Thyroid gland (tissue), 4 donors: Measurements from ENCODE around the gene PCDHGA4.

Source experiments
- CTCF ChIP-seq, 6 experiments: fragments of 200-600 bp in 3 of 6; fragments of 450-650 bp in 3 of 6; sonication (generic) in 3 of 6; IDR thresholded peaks; one replicate each; pipeline ENCODE4 v1.5.1; 2016 to 2019; ENCODE audit warnings: antibody characterized with exemption in 6 of 6, mild to moderate bottlenecking in 2 of 6, inconsistent platforms in 1 of 6, moderate library complexity in 1 of 6
- POLR2A ChIP-seq, 2 donors: fragments of 450-650 bp; IDR thresholded peaks; one replicate each; pipeline ENCODE4 v1.6.1; 2017; ENCODE audit warnings: antibody characterized with exemption in 2 of 2, mild to moderate bottlenecking in 2 of 2, moderate library complexity in 1 of 2

DNA sequence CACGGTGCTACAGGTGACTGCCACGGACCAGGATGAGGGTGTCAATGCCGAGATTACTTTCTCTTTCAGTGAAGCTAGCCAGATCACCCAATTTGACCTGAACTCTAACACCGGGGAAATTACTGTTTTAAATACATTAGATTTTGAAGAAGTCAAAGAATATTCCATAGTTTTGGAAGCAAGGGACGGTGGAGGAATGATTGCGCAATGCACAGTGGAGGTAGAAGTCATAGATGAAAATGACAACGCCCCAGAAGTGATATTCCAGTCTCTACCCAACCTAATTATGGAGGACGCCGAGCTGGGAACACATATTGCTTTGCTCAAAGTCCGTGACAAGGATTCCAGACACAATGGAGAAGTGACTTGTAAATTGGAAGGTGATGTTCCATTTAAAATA is 33.8 kb downstream of the PCDHGA4 start:
- TF ChIP-seq CTCF (IDR thresholded peaks at IDR 0.05) (no peak), POLR2A (IDR thresholded peaks at IDR 0.05) (no peak)
